Right lobe of liver (tissue), 6 donors: Measurements from ENCODE around the gene PCSK9. TPM values are rescaled to one million over a fixed set of nuclear protein-coding genes. Genes with fewer than 3 reads are reported as not detected.

Source experiments
- ATAC-seq, 4 donors: fragments of 200-7000 bp; cut with Tn5 transposase; one replicate each; pipeline ENCODE4 v1.9.1; 2020; ENCODE audit warnings: mild to moderate bottlenecking in 4 of 4, moderate library complexity in 4 of 4
- DNase-seq, 3 donors: peaks; one replicate each; pipeline ENCODE4 v3.0.0-alpha.2; 2020
- H3K27ac ChIP-seq, 3 donors: fragments of 200-600 bp; one replicate each; pipeline ENCODE4 v1.8.0; 2022
- H3K27me3 ChIP-seq, 2 donors: fragments of 200-600 bp; one replicate each; pipeline ENCODE4 v1.8.0; 2022
- H3K36me3 ChIP-seq, 4 donors: fragments of 200-600 bp; sonication (generic) in 1 of 4; one replicate each; pipeline versions ENCODE4 v1.5.1 to v1.8.0; 2017 to 2022; ENCODE audit warnings: control low read depth in 1 of 4
- H3K4me1 ChIP-seq, 4 donors: fragments of 200-600 bp; sonication (generic) in 1 of 4; one replicate each; pipeline versions ENCODE4 v1.5.1 to v1.8.0; 2017 to 2022; ENCODE audit warnings: control low read depth in 1 of 4
- H3K4me3 ChIP-seq, 3 donors: fragments of 200-600 bp; one replicate each; pipeline ENCODE4 v1.8.0; 2022
- H3K9me3 ChIP-seq, 4 donors: fragments of 200-600 bp; sonication (generic) in 1 of 4; one replicate each; pipeline versions ENCODE4 v1.5.1 to v1.8.0; 2017 to 2022; ENCODE audit warnings: control low read depth in 1 of 4
- POLR2A ChIP-seq: fragments of 450-650 bp; IDR thresholded peaks from one replicate; pipeline ENCODE4 v1.6.1; 2017; ENCODE audit warnings: antibody characterized with exemption, mild to moderate bottlenecking
- WGBS: methylation state at CpG from one replicate; pipeline ENCODE4 v1.1.6; 2018; ENCODE audit warnings: low coverage, low lambda C conversion rate; ENCODE audit not compliant: insufficient coverage; ENCODE audit errors: missing lambda C conversion rate; 5-methylcytosine and 5-hydroxymethylcytosine counted together
- intact Hi-C, 2 donors: fragments of 100-400 bp; cut with DNase I; formaldehyde crosslinking; loops; one replicate each; pipeline versions ENCODE4 v1.11.2 to v1.14.1; 2022
- total RNA-seq, 6 experiments: library from RNA; depleted of rRNA in 2 of 6; stranded (reverse); fragments of >200 nt in 2 of 6; fragmentation: NEBNext Ultra II Directional in 3 of 6; extraction: Animal tissue kit (Norgen Biotek cat#: 25700) in 3 of 6; gene quantifications; one replicate each; pipeline versions ENCODE4 v1.1.0 to v1.2.4, GENCODE V29; 2016 to 2023
- TF ChIP-seq, protein P1 (sequence below), 4 donors: fragments of 200-600 bp in 3 of 4; fragments of 450-650 bp in 1 of 4; IDR thresholded peaks; one replicate each; pipeline versions ENCODE4 v1.5.1 to v1.8.0; 2016 to 2022; ENCODE audit warnings: antibody characterized with exemption in 4 of 4, mild to moderate bottlenecking in 2 of 4
- donor health status: DM: no; HTN: yes; CAD: no.
- donor health status: DM: no; HTN: no; CAD: no.
- donor health status: DM: no; HTN: no; CAD: no.
- donor health status: DM: no; HTN: yes; CAD: no.
- donor health status: DM: no; HTN: yes; CAD: no.

Gene PCSK9
- total RNA-seq, 6 experiments from 2014 or later, result 16.4 to 41.4 (median 31.3) TPM

DNA sequence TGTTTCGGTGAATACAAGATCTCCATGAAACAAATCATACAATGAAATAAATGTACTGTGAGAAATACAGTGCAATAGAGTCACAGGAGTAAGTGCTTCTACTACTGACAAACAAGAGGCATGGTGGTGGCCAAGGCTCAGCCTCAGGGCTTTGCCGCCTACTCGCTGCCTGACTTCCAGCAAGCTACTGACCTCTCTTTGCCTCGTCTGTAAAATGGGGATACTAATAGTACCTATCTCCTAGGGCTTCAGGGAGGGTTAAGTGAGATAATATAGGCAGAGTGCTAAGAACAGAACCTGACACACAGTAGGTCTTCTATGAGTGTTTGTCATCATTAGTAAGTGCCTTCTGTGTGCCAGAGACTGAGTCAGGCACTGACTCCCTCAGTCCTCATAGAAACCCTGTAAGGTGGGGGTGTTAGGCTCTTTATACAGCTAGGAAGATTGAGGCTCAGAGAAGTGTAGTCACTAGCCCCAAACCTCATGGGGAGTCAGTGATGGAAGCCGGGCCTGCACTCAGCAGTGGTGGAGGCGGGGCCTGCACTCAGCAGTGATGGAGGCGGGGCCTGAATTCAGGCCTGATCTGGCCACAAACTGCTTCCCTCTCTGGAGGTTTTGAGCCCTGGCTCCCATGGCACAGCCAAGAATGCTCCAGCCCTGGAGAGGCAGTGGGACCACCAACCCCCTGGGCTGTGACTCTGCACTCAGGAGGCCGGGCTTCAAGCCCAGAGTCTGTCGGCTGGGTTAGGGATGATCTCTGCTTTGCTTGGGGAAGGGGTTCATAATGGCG lies 33.8 kb upstream of the PCSK9 start:
- no peaks in the 10 kb centered on the region for H3K27me3 ChIP-seq
- TF ChIP-seq POLR2A, result no peak
- TF ChIP-seq, protein P1, sequence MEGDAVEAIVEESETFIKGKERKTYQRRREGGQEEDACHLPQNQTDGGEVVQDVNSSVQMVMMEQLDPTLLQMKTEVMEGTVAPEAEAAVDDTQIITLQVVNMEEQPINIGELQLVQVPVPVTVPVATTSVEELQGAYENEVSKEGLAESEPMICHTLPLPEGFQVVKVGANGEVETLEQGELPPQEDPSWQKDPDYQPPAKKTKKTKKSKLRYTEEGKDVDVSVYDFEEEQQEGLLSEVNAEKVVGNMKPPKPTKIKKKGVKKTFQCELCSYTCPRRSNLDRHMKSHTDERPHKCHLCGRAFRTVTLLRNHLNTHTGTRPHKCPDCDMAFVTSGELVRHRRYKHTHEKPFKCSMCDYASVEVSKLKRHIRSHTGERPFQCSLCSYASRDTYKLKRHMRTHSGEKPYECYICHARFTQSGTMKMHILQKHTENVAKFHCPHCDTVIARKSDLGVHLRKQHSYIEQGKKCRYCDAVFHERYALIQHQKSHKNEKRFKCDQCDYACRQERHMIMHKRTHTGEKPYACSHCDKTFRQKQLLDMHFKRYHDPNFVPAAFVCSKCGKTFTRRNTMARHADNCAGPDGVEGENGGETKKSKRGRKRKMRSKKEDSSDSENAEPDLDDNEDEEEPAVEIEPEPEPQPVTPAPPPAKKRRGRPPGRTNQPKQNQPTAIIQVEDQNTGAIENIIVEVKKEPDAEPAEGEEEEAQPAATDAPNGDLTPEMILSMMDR (IDR thresholded peaks at IDR 0.05), result no peak
- H3K36me3 ChIP-seq, result no peaks in the 10 kb centered on the region
- WGBS, result 88% methylated on average over 4 of the region's 10 CpGs
- H3K4me3 ChIP-seq, result no peak overlapping the region
- peak in 1 of 3 donors; percentile 23 for DNase-seq
- H3K27ac ChIP-seq, result no peak overlapping the region
- no peaks in the 10 kb centered on the region for H3K4me1 ChIP-seq
- ATAC-seq, result peak in 1 of 4 donors; percentile 36
- intact Hi-C loops, result loop anchor here in 1 of 2 donors (10.0 kb wide), 1 partner anchor 491 kb away; no protein-coding TSS in a partner anchor
- H3K9me3 ChIP-seq, result no peaks in the 10 kb centered on the region

DNA sequence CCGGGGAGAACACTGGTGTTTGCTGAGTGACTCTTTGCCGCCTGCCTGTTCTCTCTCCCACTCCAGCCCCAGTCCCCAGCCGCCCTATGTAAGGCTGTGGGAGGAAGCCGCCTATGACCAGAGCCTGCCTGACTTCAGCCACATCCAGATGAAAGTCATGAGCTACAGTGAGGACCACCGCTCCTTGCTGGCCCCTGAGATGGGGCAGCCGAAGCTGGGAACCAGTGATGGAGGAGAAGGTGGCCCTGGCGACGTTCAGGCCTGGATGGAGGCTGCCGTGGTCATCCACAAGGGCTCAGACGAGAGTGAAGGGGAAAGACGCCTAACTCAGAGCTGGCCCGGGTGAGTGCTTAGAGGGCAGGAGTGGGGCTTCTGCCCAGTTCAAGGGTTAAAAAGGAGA lies 32.4 kb upstream of the PCSK9 start:
- ATAC-seq (no peak), DNase-seq (no peak)
- 87% methylated on average over 10 of the region's 12 CpGs for WGBS
- Histone ChIP-seq H3K4me1 (no peaks in the 10 kb centered on the region), H3K9me3 (no peaks in the 10 kb centered on the region), H3K27ac (no peak overlapping the region), H3K4me3 (no peak overlapping the region), H3K36me3 (no peaks in the 10 kb centered on the region), H3K27me3 (no peaks in the 10 kb centered on the region)
- intact Hi-C loops, result loop anchor here in 1 of 2 donors (10.0 kb wide), 1 partner anchor 492 kb away; no protein-coding TSS in a partner anchor
- TF ChIP-seq, protein P1 (IDR thresholded peaks at IDR 0.05), result no peak
- no peak for TF ChIP-seq POLR2A

DNA sequence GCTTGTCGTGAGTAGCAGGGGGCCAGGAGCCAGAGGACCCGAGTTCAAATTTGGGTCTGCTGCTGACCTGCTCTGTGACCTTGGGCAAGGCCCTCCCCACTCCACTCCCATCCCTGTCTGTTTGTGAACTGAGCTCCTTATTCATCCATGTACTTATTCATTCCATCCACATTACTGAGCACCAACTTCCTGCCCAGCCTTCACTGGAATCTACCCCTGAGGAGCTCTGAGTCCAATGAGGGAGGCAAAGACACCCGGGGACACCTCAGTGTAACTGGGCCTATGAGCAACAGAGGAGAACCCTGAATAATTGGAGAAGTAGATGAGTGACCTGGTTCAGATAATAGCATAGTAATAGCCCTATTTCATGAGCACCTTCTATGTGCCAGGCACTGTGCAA lies 31.7 kb upstream of the PCSK9 start:
- Histone ChIP-seq H3K36me3 (no peaks in the 10 kb centered on the region), H3K9me3 (no peaks in the 10 kb centered on the region), H3K27ac (no peak overlapping the region), H3K4me3 (no peak overlapping the region), H3K4me1 (no peaks in the 10 kb centered on the region), H3K27me3 (no peaks in the 10 kb centered on the region)
- ATAC-seq, result no peak
- intact Hi-C loops, result loop anchor here in 1 of 2 donors (10.0 kb wide), 1 partner anchor 493 kb away; no protein-coding TSS in a partner anchor
- 100% methylated on average over 1 of the region's 3 CpGs for WGBS
- no peak for DNase-seq
- TF ChIP-seq POLR2A, result no peak
- TF ChIP-seq, protein P1 (IDR thresholded peaks at IDR 0.05), result no peak

DNA sequence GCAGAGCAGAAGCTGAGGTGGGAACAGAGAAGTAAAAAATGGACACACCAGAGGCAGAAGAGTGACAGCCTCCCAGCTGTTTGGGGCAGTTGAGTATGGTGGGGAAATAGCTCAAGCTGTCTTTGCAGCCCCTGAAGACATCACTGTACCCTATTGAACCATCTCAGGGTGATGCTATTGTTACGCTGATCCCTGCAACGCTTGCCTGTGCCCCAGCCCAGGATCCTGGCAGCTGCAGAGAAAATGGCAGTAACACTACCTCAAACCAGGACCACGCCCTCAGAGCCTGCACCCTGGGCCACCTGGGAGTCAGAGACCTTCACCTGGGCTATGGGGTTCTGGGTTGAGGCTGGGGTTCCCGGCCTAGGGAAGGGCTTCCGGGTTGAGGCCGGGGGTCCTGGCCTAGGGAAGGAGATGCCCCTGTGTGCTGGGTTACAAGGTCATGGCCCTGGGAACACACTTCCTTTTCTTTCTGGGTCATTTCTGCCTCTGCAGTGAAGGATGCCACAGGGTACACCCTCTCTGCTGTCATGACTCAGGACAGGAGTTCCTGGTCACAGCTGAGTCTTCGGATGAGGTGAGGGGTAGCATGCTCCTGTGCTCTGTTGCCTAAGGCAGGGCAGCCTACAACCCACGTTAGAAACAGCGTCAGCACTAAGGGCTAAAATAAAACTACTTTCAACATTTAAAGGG lies 29.0 kb upstream of the PCSK9 start:
- intact Hi-C loops, result no loop called here
- DNase-seq, result peak in 1 of 3 donors; percentile 9
- H3K36me3 ChIP-seq, result no peaks in the 10 kb centered on the region
- H3K27me3 ChIP-seq, result no peaks in the 10 kb centered on the region
- H3K27ac ChIP-seq, result no peak overlapping the region
- no peaks in the 10 kb centered on the region for H3K4me1 ChIP-seq
- TF ChIP-seq, protein P1 (IDR thresholded peaks at IDR 0.05), result no peak
- no peak for TF ChIP-seq POLR2A
- 79% methylated on average over 4 of the region's 9 CpGs for WGBS
- ATAC-seq, result no peak
- no peak overlapping the region for H3K4me3 ChIP-seq
- H3K9me3 ChIP-seq, result no peaks in the 10 kb centered on the region
